Esophagus (tissue), 2 donors: Measurements from ENCODE around the gene TMEM54. TPM values are rescaled to one million over a fixed set of nuclear protein-coding genes. Genes with fewer than 3 reads are reported as not detected.

Experiments used
- H3K27ac ChIP-seq, 2 donors: one replicate each; pipeline ENCODE4 v1.5.1; 2013; ENCODE audit warnings: low read depth in 2 of 2, mild to moderate bottlenecking in 2 of 2, inconsistent platforms in 1 of 2, low read length in 1 of 2, moderate library complexity in 1 of 2
- H3K27me3 ChIP-seq, 2 donors: one replicate each; pipeline ENCODE4 v1.6.1; 2013; ENCODE audit warnings: low read length in 2 of 2, control low read depth in 1 of 2, mild to moderate bottlenecking in 1 of 2; ENCODE audit not compliant: insufficient read depth in 2 of 2, control insufficient read depth in 1 of 2
- H3K36me3 ChIP-seq, 2 donors: one replicate each; pipeline ENCODE4 v1.6.1; 2013; ENCODE audit warnings: low read length in 1 of 2; ENCODE audit not compliant: control insufficient read depth in 2 of 2, insufficient read depth in 2 of 2
- H3K4me1 ChIP-seq, 2 donors: one replicate each; pipeline ENCODE4 v1.6.1; 2013; ENCODE audit warnings: low read length in 1 of 2; ENCODE audit not compliant: control insufficient read depth in 2 of 2, insufficient read depth in 2 of 2
- H3K4me3 ChIP-seq, 2 donors: one replicate each; pipeline ENCODE4 v1.5.1; 2013; ENCODE audit warnings: low read length in 2 of 2, mild to moderate bottlenecking in 2 of 2, low read depth in 1 of 2, moderate library complexity in 1 of 2
- H3K9me3 ChIP-seq, 2 donors: one replicate each; pipeline ENCODE4 v1.6.1; 2013; ENCODE audit warnings: mild to moderate bottlenecking in 2 of 2, low read depth in 1 of 2, low read length in 1 of 2, moderate library complexity in 1 of 2; ENCODE audit not compliant: control insufficient read depth in 2 of 2, insufficient read depth in 1 of 2
- WGBS, 2 donors: extraction: QIAGEN DNeasy Blood & Tissue Kit; methylation state at CpG; one replicate each; pipeline ENCODE4 v1.1.7; 2013; 5-methylcytosine and 5-hydroxymethylcytosine counted together
- polyA plus RNA-seq, 2 donors: library from polyadenylated mRNA; stranded (reverse); fragments of 200-250 nt; gene quantifications; one replicate each; pipeline ENCODE4 v1.2.3, GENCODE V29; 2013
- donor health status: healthy with polysubstance abuse.
- donor health status: Bipolar disorder and iron deficiency.

The TMEM54 gene
- polyA plus RNA-seq, 2 donors: 93.0 to 133 TPM

- no peak overlapping the region for H3K27ac ChIP-seq
- H3K4me1 ChIP-seq: peaks cover 9 to 11% of the 10 kb centered on the region in 2 donors
- H3K36me3 ChIP-seq: peaks cover 0 to 15% of the 10 kb centered on the region in 2 donors
- no peaks in the 10 kb centered on the region for H3K27me3 ChIP-seq
- H3K9me3 ChIP-seq: no peaks in the 10 kb centered on the region
- 67 to 72% methylated on average over 11 of the region's 11 CpGs for WGBS, 2 donors
- no peak overlapping the region for H3K4me3 ChIP-seq
These were observed 3.8 kb downstream of the TMEM54 start for GRCh38 chr1:32897082-32898049.

- WGBS, 2 donors: 58 to 64% methylated on average over 5 of the region's 5 CpGs
- no peak overlapping the region for H3K27ac ChIP-seq
- H3K4me1 ChIP-seq: peaks cover 9 to 11% of the 10 kb centered on the region in 2 donors
- H3K36me3 ChIP-seq: peaks cover 0 to 15% of the 10 kb centered on the region in 2 donors
- no peaks in the 10 kb centered on the region for H3K9me3 ChIP-seq
- no peak overlapping the region for H3K4me3 ChIP-seq
- peaks cover 0 to under 1% of the 10 kb centered on the region in 2 donors for H3K27me3 ChIP-seq
These were observed 4.7 kb downstream of the TMEM54 start for GRCh38 chr1:32896451-32896850.

- Histone ChIP-seq H3K9me3 (no peaks in the 10 kb centered on the region), H3K4me1 (peaks cover 9 to 11% of the 10 kb centered on the region in 2 donors), H3K36me3 (peaks cover 0 to 15% of the 10 kb centered on the region in 2 donors), H3K27me3 (peaks cover 0 to 7% of the 10 kb centered on the region in 2 donors), H3K27ac (no peak overlapping the region), H3K4me3 (no peak overlapping the region)
- WGBS, 2 donors: 91 to 92% methylated on average over 24 to 26 of the region's 26 CpGs
These were observed 5.6 kb downstream of the TMEM54 start for GRCh38 chr1:32895325-32896215.

GRCh38 chr1:32894681-32895080 is 6.5 kb downstream of the TMEM54 start:
- Histone ChIP-seq H3K27ac (no peak overlapping the region), H3K4me3 (no peak overlapping the region), H3K36me3 (peaks cover 0 to 15% of the 10 kb centered on the region in 2 donors), H3K9me3 (no peaks in the 10 kb centered on the region), H3K27me3 (peaks cover 0 to 7% of the 10 kb centered on the region in 2 donors), H3K4me1 (peaks cover 6 to 11% of the 10 kb centered on the region in 2 donors)
- 86 to 94% methylated on average over 5 to 6 of the region's 6 CpGs for WGBS, 2 donors

GRCh38 chr1:32894019-32894600 is 7.1 kb downstream of the TMEM54 start:
- H3K27ac ChIP-seq: no peak overlapping the region
- peaks cover 0 to 7% of the 10 kb centered on the region in 2 donors for H3K27me3 ChIP-seq
- peaks cover 6 to 11% of the 10 kb centered on the region in 2 donors for H3K4me1 ChIP-seq
- WGBS, 2 donors: 68 to 71% methylated on average over 7 to 8 of the region's 8 CpGs
- H3K9me3 ChIP-seq: no peaks in the 10 kb centered on the region
- H3K4me3 ChIP-seq: no peak overlapping the region
- peaks cover 0 to 15% of the 10 kb centered on the region in 2 donors for H3K36me3 ChIP-seq

- Histone ChIP-seq H3K4me3 (peak overlapping the region; percentile 20 to 32), H3K36me3 (peaks cover 0 to 15% of the 10 kb centered on the region in 2 donors), H3K4me1 (peaks cover 6 to 11% of the 10 kb centered on the region in 2 donors), H3K27me3 (peaks cover 0 to 9% of the 10 kb centered on the region in 2 donors), H3K9me3 (no peaks in the 10 kb centered on the region), H3K27ac (no peak overlapping the region)
- WGBS, 2 donors: 2% methylated on average over 45 to 58 of the region's 58 CpGs
These were observed 7.8 kb downstream of the TMEM54 start for GRCh38 chr1:32893198-32894018.

- Histone ChIP-seq H3K4me1 (peaks cover 4 to 10% of the 10 kb centered on the region in 2 donors), H3K4me3 (peak overlapping the region; percentile 20 to 32), H3K9me3 (no peaks in the 10 kb centered on the region), H3K27me3 (peaks cover 0 to 13% of the 10 kb centered on the region in 2 donors), H3K36me3 (peaks cover 0 to 12% of the 10 kb centered on the region in 2 donors), H3K27ac (no peak overlapping the region)
- WGBS, 2 donors: 19 to 20% methylated on average over 47 to 49 of the region's 49 CpGs
These were observed 8.6 kb downstream of the TMEM54 start for GRCh38 chr1:32892368-32893197.

- Histone ChIP-seq H3K9me3 (no peaks in the 10 kb centered on the region), H3K27ac (no peak overlapping the region), H3K4me1 (peaks cover 4 to 8% of the 10 kb centered on the region in 2 donors), H3K4me3 (no peak overlapping the region), H3K27me3 (peaks cover 2 to 13% of the 10 kb centered on the region in 2 donors), H3K36me3 (peaks cover 0 to 12% of the 10 kb centered on the region in 2 donors)
- WGBS, 2 donors: 91 to 92% methylated on average over 3 of the region's 3 CpGs
These were observed 9.6 kb downstream of the TMEM54 start for GRCh38 chr1:32891630-32892029.
